SHP77 treated with DMSO at 0.1 percent for 48 hours (cell line): ENCODE measurements around the gene CARMIL1.

Experiments used
- DNase-seq: peaks from one replicate; lab custom pipeline; 2025; lab: John Stamatoyannopoulos, UW

Gene CARMIL1

GRCh38 chr6:25477006-25477590 lies 197.9 kb downstream of the CARMIL1 start:
- DNase-seq = no peak

GRCh38 chr6:25478973-25479372 lies 199.8 kb downstream of the CARMIL1 start:
- no peak for DNase-seq

DNA sequence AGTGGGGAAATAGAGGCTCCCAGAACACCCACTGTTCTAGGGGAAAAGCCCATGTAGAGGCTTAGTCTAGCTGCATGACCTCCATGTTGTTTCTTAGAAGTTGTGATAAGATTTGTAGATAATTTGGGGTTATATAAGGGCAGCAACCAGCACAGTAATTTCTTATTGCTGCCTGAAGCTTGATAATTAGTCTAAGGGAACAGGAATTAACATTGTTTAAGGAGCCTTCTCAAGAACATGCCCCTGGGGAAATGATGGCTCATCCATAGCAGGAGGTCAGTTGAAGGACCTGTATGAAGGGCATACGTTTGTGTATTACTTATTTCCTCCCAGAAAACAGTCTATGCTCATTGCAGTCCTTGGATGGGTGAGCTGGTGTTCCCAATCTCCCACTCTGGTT lies 202.1 kb downstream of the CARMIL1 start:
- no peak for DNase-seq

- DNase-seq = no peak
Measured at GRCh38 chr6:25482996-25483395, 203.8 kb downstream of the CARMIL1 start.

- DNase-seq = no peak
Measured at GRCh38 chr6:25483943-25484342, 204.8 kb downstream of the CARMIL1 start.

DNA sequence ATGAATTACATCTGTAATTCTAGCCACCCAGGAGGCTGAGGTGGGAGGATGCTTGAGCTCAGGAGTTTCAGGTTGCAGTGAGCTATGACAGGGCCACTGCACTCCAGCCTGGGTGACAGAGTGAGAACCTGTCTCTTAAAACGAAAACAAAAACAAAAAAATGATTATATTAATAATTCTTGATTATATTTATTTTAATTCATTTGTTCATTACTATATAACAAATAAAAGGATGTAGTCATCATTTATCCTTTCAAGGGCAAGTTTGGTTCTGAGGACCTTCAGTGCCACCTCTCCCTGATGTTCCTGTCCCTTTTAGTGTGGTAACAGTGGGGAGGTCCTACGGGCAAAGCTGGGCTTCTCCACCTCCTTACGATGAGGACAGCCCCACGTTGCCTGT lies 205.7 kb downstream of the CARMIL1 start:
- no peak for DNase-seq

DNA sequence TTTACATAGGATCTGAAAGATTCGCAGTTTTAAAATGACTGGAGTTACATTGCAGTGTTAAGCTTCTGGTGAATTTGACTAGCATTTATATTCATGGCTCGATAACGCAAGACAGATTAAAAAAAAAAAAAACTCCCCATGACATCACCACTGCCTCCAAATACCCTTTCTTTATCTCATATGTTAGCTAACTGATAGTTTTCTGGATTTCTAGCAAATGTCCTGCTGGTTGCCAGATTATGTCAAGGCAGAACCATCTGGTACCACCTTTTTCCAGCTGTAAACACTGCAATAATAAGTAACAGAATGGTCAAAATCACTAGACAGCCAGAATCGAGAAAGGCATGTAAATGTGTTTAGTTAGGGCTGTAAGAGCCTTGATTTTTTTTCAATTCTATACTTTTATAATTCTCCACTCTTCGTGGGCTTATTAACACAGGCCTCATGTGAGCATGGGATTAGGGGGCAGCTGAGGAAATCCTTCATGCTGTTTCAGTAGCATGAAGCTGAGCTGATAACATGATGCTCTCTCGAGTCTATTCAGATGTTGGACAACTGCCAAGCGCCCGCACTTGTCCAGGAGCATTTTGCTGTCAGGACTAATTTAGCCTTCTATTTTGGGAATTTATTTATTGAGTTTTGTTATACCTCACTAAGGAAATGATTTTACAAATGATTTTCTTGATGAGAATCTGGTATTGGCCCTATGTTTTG lies 206.8 kb downstream of the CARMIL1 start:
- peak; percentile 40 for DNase-seq

DNA sequence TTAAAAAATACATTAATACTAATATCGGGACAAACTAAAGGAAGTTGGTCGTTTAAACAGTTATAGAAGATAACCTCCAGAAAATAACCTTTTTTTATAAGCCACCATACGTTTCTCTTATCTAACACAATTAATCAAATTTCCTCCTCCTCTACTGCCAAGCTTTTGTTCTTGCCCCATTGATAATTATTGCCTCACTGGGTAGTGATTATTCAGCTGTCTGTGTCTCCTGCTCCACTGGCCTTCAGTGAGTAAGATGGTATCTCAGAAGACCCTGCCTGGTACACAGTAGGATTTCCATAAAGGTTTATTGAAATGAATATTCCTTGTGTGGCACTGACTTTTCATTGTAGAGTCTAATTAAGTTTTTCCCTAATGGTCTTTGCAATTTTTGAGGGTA lies 207.4 kb downstream of the CARMIL1 start:
- no peak for DNase-seq

DNA sequence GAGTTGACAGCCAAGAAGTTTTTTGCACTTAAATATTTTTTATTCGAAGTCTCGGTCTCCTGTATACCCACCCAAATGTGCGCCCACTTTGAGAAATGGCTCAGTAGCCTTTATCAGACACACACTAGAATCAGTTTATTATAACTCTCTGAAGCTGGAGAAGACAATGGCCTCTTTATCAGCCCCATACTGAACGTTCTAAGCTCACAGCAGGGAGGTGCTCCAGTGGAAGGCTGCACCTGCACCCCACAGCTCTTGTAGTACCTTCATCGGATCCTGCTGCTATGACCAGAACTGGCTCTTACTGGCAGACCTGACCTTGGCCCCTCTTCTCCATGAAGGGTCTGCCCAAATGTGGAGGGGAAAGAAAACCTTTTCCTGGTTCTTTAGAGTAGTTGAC lies 207.8 kb downstream of the CARMIL1 start:
- no peak for DNase-seq

DNA sequence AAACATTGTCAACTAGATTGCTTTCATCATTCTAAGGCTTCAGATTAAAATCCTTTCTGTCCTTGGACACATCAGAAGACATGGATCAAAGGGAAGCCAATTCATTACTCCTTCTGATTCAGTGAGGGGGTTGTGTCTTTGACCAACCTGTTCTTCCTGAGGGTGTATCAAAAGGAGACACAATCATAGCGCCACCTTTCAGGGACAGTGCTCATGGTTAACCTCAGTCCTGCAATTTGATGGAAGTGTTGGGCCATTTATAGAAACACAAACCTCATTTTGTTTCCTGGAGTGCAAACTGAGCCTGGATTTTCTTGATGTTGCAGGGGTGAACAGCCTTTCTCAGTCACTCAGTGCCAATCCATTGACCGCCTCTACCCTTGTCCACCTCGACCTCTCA lies 209.0 kb downstream of the CARMIL1 start:
- no peak for DNase-seq

DNA sequence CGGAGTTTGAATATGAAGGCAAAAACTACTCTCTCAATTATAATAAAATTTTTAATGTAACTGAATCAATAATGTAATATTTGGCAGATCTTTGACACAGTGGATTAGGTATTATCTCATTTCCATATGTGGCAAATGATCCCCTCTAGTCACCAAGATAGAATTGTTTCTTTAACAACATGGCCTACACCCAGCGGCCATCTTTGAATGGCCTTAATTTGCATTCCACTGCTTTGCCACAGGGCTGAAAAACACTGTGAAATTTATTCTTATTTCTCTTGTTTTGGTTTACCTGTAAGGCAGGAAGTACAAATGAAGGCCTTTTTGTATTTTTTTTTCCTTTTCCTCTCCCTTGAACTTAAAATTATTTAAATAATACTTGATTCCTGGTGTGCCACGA lies 210.2 kb downstream of the CARMIL1 start:
- no peak for DNase-seq

DNA sequence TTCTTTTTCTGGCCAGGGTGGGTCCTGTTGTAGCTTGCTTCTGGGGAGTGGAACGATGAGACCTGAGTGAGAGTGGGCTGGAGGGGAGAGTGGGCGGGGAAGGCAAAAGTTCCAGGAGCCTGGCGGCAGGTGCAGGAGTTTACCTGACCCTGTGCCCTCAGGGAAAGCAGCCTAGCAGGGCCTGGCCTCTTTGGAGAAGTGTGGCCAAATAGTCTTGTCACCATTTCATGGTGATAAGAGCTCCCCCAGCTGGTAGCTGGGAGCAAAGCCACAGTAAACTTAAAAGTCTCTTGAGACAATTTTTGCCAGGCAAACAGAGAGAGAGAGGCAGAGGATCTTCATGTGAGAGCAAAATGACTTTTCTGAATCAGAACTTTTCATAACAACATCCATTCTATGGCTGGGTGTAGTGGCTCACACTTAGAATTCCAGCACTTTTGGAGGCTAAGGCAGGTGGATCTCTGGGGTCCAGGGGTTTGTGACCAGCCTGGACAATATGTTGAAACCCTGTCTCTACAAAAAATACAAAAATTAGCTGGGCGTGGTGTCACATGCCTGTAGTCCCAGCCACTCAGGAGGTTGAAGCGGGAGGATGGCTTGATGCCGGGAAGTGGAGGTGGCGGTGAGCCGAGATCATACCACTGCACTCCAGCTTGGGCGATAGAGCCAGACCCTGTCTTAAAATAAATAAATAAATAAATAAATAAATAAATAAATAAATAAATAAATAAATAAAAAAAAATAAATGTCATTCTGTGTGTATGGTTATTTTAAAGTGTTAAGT lies 211.0 kb downstream of the CARMIL1 start:
- DNase-seq = peak; percentile 47

- no peak for DNase-seq
Measured at GRCh38 chr6:25492951-25493350, 213.8 kb downstream of the CARMIL1 start.

- no peak for DNase-seq
Measured at GRCh38 chr6:25494469-25494868, 215.3 kb downstream of the CARMIL1 start.

GRCh38 chr6:25497383-25498040 lies 218.3 kb downstream of the CARMIL1 start:
- DNase-seq = no peak

GRCh38 chr6:25498505-25498904 lies 219.3 kb downstream of the CARMIL1 start:
- no peak for DNase-seq

- no peak for DNase-seq
Measured at GRCh38 chr6:25499615-25500235, 220.6 kb downstream of the CARMIL1 start.

GRCh38 chr6:25503686-25504085 lies 224.5 kb downstream of the CARMIL1 start:
- no peak for DNase-seq

DNA sequence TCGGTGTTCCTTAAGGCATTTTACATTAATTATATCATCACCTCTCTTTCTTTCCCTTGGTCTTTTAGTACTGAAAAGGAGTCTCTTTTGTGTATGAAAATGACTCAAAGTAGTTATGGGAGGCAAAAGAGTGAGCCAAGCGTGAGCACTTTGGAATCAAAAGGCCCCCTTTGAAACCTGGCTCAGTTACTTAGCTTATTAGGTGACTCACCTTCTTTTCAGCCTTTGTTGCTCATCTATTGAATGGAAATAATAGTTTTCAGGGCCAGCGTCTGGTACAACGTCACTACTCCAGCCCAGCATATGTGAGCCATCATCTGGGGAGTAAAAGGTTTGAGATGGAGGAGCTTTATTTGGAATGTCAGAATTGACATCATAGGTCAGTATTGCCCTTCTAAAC lies 225.5 kb downstream of the CARMIL1 start:
- no peak for DNase-seq

DNA sequence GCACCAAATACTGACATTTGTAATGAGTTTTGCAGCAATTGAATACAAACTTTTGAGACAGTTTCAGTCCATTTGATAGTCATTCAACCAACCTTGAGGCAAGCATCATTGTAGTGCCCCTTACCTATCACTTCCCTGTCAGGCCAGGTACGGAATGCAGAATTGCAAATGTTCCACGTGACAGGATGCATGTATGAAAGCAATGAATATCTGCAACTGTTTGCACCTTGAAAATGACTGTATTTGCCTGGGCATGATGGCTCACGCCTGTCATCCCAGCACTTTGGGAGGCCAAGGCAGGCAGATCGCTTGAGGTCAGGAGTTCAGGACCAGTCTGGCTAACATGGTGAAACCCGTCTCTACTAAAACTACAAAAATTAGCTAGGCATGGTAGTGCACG lies 226.8 kb downstream of the CARMIL1 start:
- no peak for DNase-seq

DNA sequence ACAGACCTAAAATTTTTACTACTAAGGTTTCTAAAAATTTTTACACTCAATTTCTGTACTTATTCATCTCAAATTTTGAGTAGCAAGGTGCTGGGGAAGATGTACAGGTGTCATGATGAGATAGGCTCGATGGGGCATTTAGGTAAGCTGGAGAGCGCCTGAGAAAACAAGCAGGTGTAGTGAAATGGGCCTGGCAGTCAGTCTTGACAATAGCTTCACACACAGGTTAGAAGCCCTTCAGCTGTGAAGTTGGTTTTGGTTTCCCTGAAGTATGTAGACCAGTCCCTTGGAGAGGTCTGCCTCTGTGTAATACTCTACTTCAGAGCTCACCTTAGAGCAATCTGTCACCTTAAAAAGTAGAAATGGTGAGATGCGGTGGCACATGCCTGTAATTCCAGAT lies 228.9 kb downstream of the CARMIL1 start:
- no peak for DNase-seq

DNA sequence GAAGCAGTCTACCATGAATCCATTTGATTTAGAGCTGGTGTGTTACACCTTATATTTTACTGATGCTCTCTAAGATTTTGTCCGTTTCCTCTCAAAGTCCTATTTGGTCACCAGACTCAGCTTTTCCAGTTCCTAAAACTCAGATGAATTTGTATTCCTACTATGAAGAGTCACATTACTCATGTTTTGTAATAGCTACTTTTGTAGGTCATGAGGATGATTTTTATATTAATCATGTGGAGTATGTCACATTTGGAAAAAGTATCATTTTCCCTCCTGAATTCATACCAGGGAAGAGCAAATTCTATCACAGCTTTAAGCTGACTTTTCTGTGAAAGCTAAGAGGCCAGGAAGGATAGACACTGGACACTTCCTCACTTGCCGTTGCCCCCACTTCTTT lies 232.2 kb downstream of the CARMIL1 start:
- no peak for DNase-seq
